ENCODE data around the gene GPR156.
A peak's percentile ranks its signal among the peaks of the same experiment; 100 is the strongest.

GPR156 gene

DNA sequence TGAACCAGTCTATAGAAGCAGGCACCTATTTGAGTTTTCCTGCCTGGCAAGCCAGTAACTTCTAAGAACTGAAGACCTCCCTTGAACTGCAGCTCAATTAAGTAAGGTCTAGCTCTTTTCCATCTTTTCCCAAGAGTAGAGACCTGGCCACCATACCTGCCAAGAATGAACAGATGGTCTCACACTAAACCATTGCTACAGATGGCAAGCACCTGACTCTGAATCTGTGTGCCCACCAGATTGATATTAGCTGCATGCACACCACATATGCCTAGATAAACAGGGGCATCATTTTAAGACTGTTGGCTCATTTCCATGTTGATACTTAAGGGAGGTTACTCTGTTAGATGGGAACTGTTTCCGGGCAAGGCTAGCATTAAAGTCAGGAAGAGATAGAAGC, 156.0 kb downstream of the GPR156 start:
- Histone ChIP-seq H3K4me3 (replicated peaks; ENCODE audit: insufficient read depth, low read length) (no peak overlapping the region), H3K27ac (replicated peaks) (no peak overlapping the region), H3K27me3 (ENCODE audit: insufficient read depth, poor library complexity, severe bottlenecking) (no peaks in the 10 kb centered on the region)
- TF ChIP-seq, protein P1, sequence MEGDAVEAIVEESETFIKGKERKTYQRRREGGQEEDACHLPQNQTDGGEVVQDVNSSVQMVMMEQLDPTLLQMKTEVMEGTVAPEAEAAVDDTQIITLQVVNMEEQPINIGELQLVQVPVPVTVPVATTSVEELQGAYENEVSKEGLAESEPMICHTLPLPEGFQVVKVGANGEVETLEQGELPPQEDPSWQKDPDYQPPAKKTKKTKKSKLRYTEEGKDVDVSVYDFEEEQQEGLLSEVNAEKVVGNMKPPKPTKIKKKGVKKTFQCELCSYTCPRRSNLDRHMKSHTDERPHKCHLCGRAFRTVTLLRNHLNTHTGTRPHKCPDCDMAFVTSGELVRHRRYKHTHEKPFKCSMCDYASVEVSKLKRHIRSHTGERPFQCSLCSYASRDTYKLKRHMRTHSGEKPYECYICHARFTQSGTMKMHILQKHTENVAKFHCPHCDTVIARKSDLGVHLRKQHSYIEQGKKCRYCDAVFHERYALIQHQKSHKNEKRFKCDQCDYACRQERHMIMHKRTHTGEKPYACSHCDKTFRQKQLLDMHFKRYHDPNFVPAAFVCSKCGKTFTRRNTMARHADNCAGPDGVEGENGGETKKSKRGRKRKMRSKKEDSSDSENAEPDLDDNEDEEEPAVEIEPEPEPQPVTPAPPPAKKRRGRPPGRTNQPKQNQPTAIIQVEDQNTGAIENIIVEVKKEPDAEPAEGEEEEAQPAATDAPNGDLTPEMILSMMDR (IDR thresholded peaks at IDR 0.05; ENCODE audit: insufficient read depth, low read length), result no peak
- TF ChIP-seq POLR2AphosphoS5 (IDR thresholded peaks at IDR 0.05; ENCODE audit: low read depth) (no peak), SPI1 (IDR thresholded peaks at IDR 0.05; ENCODE audit: borderline replicate concordance, low read depth) (no peak), GABPA (IDR thresholded peaks at IDR 0.05; ENCODE audit: low read depth) (no peak)
- TF ChIP-seq, protein P2, sequence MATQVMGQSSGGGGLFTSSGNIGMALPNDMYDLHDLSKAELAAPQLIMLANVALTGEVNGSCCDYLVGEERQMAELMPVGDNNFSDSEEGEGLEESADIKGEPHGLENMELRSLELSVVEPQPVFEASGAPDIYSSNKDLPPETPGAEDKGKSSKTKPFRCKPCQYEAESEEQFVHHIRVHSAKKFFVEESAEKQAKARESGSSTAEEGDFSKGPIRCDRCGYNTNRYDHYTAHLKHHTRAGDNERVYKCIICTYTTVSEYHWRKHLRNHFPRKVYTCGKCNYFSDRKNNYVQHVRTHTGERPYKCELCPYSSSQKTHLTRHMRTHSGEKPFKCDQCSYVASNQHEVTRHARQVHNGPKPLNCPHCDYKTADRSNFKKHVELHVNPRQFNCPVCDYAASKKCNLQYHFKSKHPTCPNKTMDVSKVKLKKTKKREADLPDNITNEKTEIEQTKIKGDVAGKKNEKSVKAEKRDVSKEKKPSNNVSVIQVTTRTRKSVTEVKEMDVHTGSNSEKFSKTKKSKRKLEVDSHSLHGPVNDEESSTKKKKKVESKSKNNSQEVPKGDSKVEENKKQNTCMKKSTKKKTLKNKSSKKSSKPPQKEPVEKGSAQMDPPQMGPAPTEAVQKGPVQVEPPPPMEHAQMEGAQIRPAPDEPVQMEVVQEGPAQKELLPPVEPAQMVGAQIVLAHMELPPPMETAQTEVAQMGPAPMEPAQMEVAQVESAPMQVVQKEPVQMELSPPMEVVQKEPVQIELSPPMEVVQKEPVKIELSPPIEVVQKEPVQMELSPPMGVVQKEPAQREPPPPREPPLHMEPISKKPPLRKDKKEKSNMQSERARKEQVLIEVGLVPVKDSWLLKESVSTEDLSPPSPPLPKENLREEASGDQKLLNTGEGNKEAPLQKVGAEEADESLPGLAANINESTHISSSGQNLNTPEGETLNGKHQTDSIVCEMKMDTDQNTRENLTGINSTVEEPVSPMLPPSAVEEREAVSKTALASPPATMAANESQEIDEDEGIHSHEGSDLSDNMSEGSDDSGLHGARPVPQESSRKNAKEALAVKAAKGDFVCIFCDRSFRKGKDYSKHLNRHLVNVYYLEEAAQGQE (IDR thresholded peaks at IDR 0.05; ENCODE audit: insufficient replicate concordance, low read depth), result no peak
- DNase-seq (ENCODE audit: low read depth in 1 of 2, low spot score in 1 of 2), result no peak

DNA sequence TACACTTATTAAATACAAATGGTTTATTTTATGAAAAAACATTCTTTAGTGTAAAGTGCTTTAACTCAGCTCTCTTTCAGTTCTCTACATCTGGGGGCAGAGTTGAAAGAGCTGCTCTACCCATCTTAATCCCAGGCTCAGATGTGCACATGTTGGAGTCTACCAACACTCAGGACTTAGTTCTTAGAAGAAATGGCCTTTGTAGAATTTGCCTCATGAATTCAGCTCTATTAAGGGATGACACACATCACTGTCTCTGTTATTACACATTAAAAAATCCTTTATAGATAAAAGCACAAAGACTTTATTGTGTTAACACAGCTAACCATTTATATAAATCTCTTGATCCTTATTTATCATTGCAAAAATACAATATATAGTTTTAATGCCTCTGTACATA, 159.0 kb downstream of the GPR156 start:
- H3K27me3 ChIP-seq (ENCODE audit: insufficient read depth, poor library complexity, severe bottlenecking), result no peaks in the 10 kb centered on the region
- H3K4me3 ChIP-seq (replicated peaks; ENCODE audit: insufficient read depth, low read length), result no peak overlapping the region
- no peak for TF ChIP-seq SPI1 (IDR thresholded peaks at IDR 0.05; ENCODE audit: borderline replicate concordance, low read depth)
- no peak for TF ChIP-seq POLR2AphosphoS5 (IDR thresholded peaks at IDR 0.05; ENCODE audit: low read depth)
- no peak for TF ChIP-seq GABPA (IDR thresholded peaks at IDR 0.05; ENCODE audit: low read depth)
- TF ChIP-seq, protein P2 (IDR thresholded peaks at IDR 0.05; ENCODE audit: insufficient replicate concordance, low read depth), result no peak
- TF ChIP-seq, protein P1 (IDR thresholded peaks at IDR 0.05; ENCODE audit: insufficient read depth, low read length), result no peak
- no peak overlapping the region for H3K27ac ChIP-seq (replicated peaks)
- no peak for DNase-seq (ENCODE audit: low read depth in 1 of 2, low spot score in 1 of 2)

DNA sequence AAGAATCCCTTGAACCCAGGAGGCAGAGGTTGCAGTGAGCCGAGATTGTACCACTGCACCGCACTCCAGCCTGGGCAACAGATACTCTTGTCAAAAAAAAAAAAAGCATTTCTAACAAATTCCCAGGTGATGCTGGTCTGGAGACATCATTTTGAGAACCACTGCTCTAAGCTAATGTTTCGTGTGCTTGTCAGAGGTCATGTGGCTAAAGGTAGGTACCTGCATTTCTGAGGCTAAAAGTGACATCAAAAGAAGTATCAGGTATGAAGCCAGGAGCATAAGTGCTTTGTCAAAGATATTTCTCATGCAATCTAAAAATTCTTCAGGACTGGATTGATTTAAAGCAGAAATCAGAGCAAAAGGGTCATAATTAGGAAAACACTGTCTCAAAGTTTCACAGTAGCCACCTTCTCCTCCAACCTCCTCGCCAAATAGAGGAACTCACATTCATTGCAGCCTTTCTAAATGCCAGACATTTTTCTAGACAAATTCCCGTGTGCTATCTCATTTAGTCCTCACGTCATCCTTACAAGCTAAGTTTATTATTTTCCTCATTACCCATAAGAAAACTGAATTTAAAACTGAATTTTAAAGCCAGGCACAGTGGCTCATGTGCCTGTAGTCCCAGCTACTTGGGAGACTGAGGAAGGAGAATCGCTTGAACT, 165.0 kb downstream of the GPR156 start:
- Histone ChIP-seq H3K27ac (replicated peaks) (no peak overlapping the region), H3K27me3 (ENCODE audit: insufficient read depth, poor library complexity, severe bottlenecking) (no peaks in the 10 kb centered on the region), H3K4me3 (replicated peaks; ENCODE audit: insufficient read depth, low read length) (no peak overlapping the region)
- DNase-seq (ENCODE audit: low read depth in 1 of 2, low spot score in 1 of 2), result no peak
- TF ChIP-seq GABPA (IDR thresholded peaks at IDR 0.05; ENCODE audit: low read depth) (no peak), POLR2AphosphoS5 (IDR thresholded peaks at IDR 0.05; ENCODE audit: low read depth) (no peak), SPI1 (IDR thresholded peaks at IDR 0.05; ENCODE audit: borderline replicate concordance, low read depth) (peak; percentile 11; the same call in 1 of the 2 replicates)
- TF ChIP-seq, protein P2 (IDR thresholded peaks at IDR 0.05; ENCODE audit: insufficient replicate concordance, low read depth), result no peak
